Stimulated activated CD8-positive, alpha-beta memory T cell treated with anti-CD3 and anti-CD28 coated beads, Interleukin-12 subunit alpha, Interleukin-12 subunit beta, amount 100 ng/mL, for 24 hours (primary cell): ENCODE results near the gene GPSM3.
"Not testable (repeated sequence)": the region's sequence is repeated elsewhere in the genome, so short reads cannot be mapped to it uniquely, and the experiment has no call there.

Source experiments
- DNase-seq: peaks from one replicate; pipeline ENCODE4 v3.0.0-alpha.2; 2020; ENCODE audit errors: extremely low read depth

The GPSM3 gene

DNA sequence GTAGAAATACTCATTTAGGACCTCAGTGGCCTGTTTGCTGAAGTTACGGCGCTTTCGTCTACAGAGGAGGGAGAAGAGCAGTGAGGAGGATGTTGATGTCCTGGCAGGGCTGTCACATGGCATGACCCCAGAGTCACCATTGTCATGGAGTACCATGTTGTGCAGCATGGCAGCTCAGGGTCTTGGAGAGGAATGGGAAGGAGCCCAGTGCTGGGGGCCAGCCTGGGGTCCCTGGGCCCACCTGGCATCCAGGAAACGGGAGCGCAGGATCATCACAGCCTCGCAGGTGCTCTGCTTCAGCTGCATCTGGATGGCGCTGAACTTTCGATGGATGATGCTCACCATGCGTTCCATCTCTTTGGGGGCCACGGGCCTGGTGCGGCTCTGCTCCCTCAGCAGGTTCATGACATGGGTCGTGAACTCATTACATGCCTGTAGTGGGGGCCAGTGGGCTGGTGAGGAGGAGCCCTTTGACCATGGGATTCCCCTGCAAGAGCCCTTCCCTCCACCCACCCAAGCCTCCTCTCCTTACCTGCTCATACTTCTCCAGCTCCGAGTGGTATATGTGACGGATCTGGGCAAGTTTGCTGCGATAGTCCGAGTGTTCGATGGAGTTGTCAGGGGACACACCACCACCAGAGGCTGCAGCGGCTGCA lies 4.6 kb downstream of the GPSM3 start:
- not testable (repeated sequence) for DNase-seq

GRCh38 chr6:32187009-32187709 lies 5.3 kb downstream of the GPSM3 start:
- no peak for DNase-seq

- DNase-seq = not testable (repeated sequence)
Measured at GRCh38 chr6:32186151-32186840, 6.1 kb downstream of the GPSM3 start.

- not testable (repeated sequence) for DNase-seq
Measured at GRCh38 chr6:32185681-32186131, 6.7 kb downstream of the GPSM3 start.

GRCh38 chr6:32184084-32184640 lies 8.3 kb downstream of the GPSM3 start, which contains the start of gene AGER:
AGER (minus strand) TSS chr6:32184253; CDS start chr6:32184222, 31 bp downstream.
- no peak for DNase-seq

DNA sequence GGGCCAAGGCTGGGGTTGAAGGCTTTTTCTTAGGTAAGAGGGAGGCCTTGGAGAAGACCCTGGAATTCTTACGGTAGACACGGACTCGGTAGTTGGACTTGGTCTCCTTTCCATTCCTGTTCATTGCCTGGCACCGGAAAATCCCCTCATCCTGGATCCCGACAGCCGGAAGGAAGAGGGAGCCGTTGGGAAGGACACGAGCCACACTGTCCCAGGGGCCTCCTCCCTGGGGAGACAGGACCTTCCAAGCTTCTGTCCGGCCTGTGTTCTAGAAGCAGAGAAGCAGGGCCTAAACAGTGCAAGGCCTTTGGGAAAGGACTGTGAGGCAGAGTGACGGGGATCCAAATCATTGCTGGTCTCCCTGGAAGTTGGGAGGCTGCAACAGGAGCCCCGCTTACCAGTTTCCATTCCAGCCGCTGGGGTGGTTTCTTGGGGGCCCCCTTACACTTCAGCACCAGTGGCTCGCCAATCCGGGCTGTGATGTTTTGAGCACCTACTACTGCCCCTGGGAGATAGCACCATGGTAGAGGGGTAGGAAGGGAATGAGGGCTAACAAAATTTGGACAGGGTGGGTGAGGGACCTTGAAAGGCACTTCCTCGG lies 8.9 kb downstream of the GPSM3 start:
- DNase-seq = no peak

DNA sequence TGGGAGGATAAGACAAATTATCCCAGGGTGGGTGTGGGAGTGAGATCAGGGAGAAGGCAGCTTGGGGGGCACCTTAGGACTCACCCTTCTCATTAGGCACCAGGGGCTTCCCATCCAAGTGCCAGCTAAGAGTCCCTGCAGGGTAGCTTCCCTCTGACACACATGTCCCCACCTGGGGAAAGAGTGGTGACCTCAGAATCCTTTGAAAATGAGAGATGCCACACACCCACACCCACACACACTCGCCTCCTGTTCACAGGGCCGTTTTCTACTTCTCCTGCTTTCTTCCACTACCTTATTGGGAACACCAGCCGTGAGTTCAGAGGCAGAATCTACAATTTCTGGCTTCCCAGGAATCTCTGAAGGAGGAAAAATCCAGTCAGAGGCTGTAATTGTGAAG lies 9.4 kb downstream of the GPSM3 start:
- no peak for DNase-seq

DNA sequence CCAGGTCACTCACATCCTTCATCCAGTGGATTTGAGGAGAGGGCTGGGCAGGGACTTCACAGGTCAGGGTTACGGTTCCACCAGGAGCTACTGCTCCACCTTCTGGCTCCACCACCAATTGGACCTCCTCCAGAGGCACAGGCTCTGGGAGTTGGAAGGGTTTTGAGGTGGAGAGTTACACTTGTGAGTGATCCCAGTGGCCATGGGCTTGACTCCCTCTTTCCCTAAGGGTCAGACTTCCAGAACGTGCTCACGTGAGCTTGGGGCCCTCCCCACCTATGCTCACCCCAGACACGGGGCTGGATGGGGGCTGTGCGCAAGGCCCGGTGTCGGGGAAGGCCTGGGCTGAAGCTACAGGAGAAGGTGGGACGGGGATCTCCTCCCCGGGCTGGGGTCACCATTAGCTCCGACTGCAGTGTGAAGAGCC lies 9.9 kb downstream of the GPSM3 start:
- no peak for DNase-seq

DNA sequence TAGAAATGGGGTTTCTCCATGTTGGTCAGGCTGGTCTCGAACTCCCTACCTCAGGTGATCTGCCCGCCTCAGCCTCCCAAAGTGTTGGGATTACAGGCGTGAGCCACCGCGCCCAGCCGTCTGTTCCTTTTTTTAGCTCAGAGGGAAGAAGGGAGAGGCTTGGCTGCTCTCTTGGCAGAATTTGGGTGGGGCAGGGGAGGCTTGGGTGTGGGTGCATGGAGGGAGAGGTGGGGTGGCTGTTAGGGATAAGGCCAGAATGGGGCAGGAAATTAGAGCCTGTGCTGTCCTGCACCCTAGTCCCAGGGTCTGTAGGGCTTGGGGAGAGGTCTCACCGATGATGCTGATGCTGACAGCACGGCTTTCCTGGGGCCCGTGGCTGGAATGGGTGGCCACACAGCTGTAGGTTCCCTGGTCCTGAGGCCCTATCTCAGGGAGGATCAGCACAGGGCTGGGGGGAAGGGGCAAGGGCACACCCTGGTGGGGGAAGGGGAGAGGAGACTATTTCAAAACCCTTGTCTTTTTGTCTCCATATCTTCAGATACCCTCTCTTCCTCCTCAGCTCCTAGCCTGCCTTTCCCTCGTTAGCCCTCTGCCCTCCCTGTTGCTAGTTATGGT lies 10.4 kb downstream of the GPSM3 start:
- no peak for DNase-seq

- DNase-seq = no peak
Measured at GRCh38 chr6:32181148-32181702, 11.2 kb downstream of the GPSM3 start.

- DNase-seq = no peak
Measured at GRCh38 chr6:32179766-32180405, 12.6 kb downstream of the GPSM3 start.

GRCh38 chr6:32178547-32179440 lies 13.6 kb downstream of the GPSM3 start:
- no peak for DNase-seq

DNA sequence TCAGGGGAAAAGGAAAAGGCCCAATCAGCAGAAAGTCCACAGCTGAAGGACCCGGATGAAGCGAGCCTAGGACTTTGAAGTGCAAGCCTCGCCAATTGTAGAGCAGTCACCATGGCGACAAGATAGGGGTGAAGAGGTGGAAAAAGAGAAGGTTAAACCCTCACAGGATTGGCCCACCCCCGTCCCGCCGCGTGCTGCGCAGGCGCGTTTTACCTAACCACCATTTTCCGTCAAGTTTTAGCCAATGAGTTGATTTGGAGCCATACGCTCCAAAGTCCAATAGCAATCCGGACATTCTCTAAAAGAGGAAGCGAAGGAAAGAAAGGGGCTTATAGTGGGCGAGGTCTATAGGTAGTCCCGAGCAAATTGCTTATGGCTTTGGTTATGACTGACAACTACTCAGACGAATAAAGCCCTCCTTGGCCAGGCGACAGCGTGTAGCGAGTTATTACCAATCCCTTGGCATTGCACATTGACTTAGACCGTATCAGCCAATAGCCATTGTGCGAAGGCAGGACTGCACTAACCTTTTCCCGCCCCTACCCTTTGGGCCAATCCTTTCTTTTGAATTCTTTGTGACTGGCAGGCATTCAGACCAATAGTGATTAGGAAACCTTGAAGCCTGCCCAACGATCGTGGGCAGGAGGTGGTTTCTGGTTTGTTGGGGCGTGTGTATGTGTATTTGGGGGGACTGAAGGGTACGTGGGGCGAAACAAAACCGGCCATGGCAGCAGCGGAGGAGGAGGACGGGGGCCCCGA lies 14.5 kb downstream of the GPSM3 start, which contains the start of gene RNF5:
TSS of gene RNF5 (plus strand) at position 618 of the 759 bp plus-strand sequence. CDS start at position 725, 107 bp downstream.
- peak; percentile 83 for DNase-seq

- no peak for DNase-seq
Measured at GRCh38 chr6:32177183-32177787, 15.2 kb downstream of the GPSM3 start.

GRCh38 chr6:32176476-32177182 lies 15.8 kb downstream of the GPSM3 start:
- no peak for DNase-seq

GRCh38 chr6:32175711-32176475 lies 16.6 kb downstream of the GPSM3 start, which contains the start of gene AGPAT1:
AGPAT1 (minus strand) TSS chr6:32176084; CDS start chr6:32171496, 4,588 bp downstream.
- DNase-seq = peak; percentile 83

GRCh38 chr6:32175322-32175710 lies 17.1 kb downstream of the GPSM3 start:
- DNase-seq = no peak
